HepG2 (cell line): ENCODE data around the gene RABEPK. TPM values are rescaled to one million over a fixed set of nuclear protein-coding genes. Genes with fewer than 3 reads are reported as not detected.

Source experiments
- ATAC-seq: fragments of 200-7000 bp; cut with Tn5 transposase; 3 replicates; pipeline ENCODE4 v1.9.1; 2020; ENCODE audit warnings: mild to moderate bottlenecking, moderate library complexity
- BruUV-seq: library from RNA; stranded (reverse); fragments of 400-500 nt; replicated peaks from 2 replicates; lab custom pipeline; 2021; lab: Mats Ljungman, UMichigan
- CTCF ChIA-PET: fragments of 300-600 bp; formaldehyde crosslinking; extraction: SDS; loops from one replicate; lab custom pipeline; 2021; ENCODE audit warnings: low total read pairs, inconsistent platforms, low intra/inter-chr PET ratio; lab: Yijun Ruan, JAX
- POLR2A ChIA-PET: fragments of 350-600 bp; sonication (Branson Sonifier 250); formaldehyde crosslinking; loops from one replicate; lab custom pipeline; 2020; ENCODE audit warnings: antibody characterized with exemption, inconsistent platforms; lab: Yijun Ruan, JAX
- DNase-seq: peaks from one replicate; pipeline ENCODE4 v3.0.0-alpha.2; 2015; ENCODE audit warnings: low spot score
- FAIRE-seq: peaks from 3 replicates; lab custom pipeline; 2011; peaks lifted over from hg19 to GRCh38; lab: Jason Lieb, UNC
- H2AFZ ChIP-seq: one replicate; pipeline ENCODE4 v1.6.1; 2011; ENCODE audit warnings: low read length, inconsistent platforms
- H3K27ac ChIP-seq: fragments of 300-600 bp; 3 replicates; pipeline ENCODE4 v1.8.0; 2011; ENCODE audit warnings: mixed run types, mild to moderate bottlenecking, mixed read lengths, low read length, inconsistent platforms; ENCODE audit not compliant: insufficient read depth; ENCODE audit errors: extremely low read length
- H3K27me3 ChIP-seq, 2 experiments: fragments of 200-600 bp in 1 of 2; 2 replicates in 1 of 2; 3 replicates in 1 of 2; pipeline versions ENCODE4 v1.6.0 to v1.8.0; 2011; ENCODE audit warnings: low read length in 2 of 2, mild to moderate bottlenecking in 2 of 2, moderate library complexity in 2 of 2, inconsistent platforms in 1 of 2; ENCODE audit not compliant: insufficient read depth in 2 of 2, control insufficient read depth in 1 of 2
- H3K36me3 ChIP-seq, 2 experiments: fragments of 200-600 bp in 1 of 2; replicated peaks in 1 of 2; 2 replicates in 1 of 2; 3 replicates in 1 of 2; pipeline versions ENCODE4 v1.5.1 to v1.8.0; 2011; ENCODE audit warnings: low read length in 2 of 2, inconsistent platforms in 1 of 2; ENCODE audit not compliant: insufficient read depth in 2 of 2, control insufficient read depth in 1 of 2
- H3K4me1 ChIP-seq: 2 replicates; pipeline ENCODE4 v1.5.1; 2012; ENCODE audit warnings: low read length, inconsistent platforms; ENCODE audit not compliant: insufficient read depth
- H3K4me2 ChIP-seq: 2 replicates; pipeline ENCODE4 v1.6.0; 2011; ENCODE audit warnings: low read depth, low read length, inconsistent platforms
- H3K4me3 ChIP-seq, 3 experiments: fragments of 200-600 bp in 1 of 3; sonication (generic), shearing (Covaris generic) in 1 of 3; replicated peaks in 1 of 3; 2 replicates each; pipeline ENCODE4 v1.5.1; 2011 to 2016; ENCODE audit warnings: low read length in 3 of 3, inconsistent platforms in 2 of 3, low read depth in 2 of 3, mild to moderate bottlenecking in 2 of 3, control low read depth in 1 of 3, mixed read lengths in 1 of 3; ENCODE audit not compliant: insufficient read depth in 1 of 3
- H3K79me2 ChIP-seq: one replicate; pipeline ENCODE4 v1.6.1; 2011; ENCODE audit warnings: low read length, inconsistent platforms; ENCODE audit not compliant: insufficient read depth
- H3K9ac ChIP-seq: 2 replicates; pipeline ENCODE4 v1.6.0; 2011; ENCODE audit warnings: mild to moderate bottlenecking, low read depth, low read length, inconsistent platforms; ENCODE audit not compliant: insufficient read depth
- H3K9me3 ChIP-seq: 2 replicates; pipeline ENCODE4 v1.5.1; 2012; ENCODE audit warnings: mild to moderate bottlenecking, low read length
- H4K20me1 ChIP-seq: 2 replicates; pipeline ENCODE4 v1.6.0; 2011; ENCODE audit warnings: inconsistent platforms, mild to moderate bottlenecking, low read length, moderate library complexity; ENCODE audit not compliant: insufficient read depth
- ARID2 ChIP-seq: sonication (generic); formaldehyde crosslinking; IDR thresholded peaks from 2 replicates; pipeline ENCODE4 v1.8.1; 2022; ENCODE audit warnings: mild to moderate bottlenecking, missing genetic modification reagents, borderline replicate concordance
- FOXP1 ChIP-seq, 2 experiments: fragments of 450-650 bp in 1 of 2; IDR thresholded peaks; 2 replicates each; pipeline ENCODE4 v1.6.1; 2017 to 2018; ENCODE audit warnings: antibody characterized with exemption in 1 of 2
- NFKBIZ ChIP-seq: IDR thresholded peaks from 2 replicates; pipeline ENCODE4 v1.6.1; 2018; ENCODE audit warnings: missing genetic modification reagents, missing compliant biosample characterization
- NONO ChIP-seq, 2 experiments: fragments of 450-650 bp in 1 of 2; sonication (generic) in 1 of 2; formaldehyde crosslinking in 1 of 2; IDR thresholded peaks in 1 of 2; conservative IDR thresholded peaks in 1 of 2; 2 replicates each; pipeline versions ENCODE4 v1.6.1 to v1.8.0; 2017 to 2022; ENCODE audit warnings: mild to moderate bottlenecking in 1 of 2, missing genetic modification reagents in 1 of 2, moderate library complexity in 1 of 2
- PHF20 ChIP-seq: sonication (generic); formaldehyde crosslinking; IDR thresholded peaks from 2 replicates; pipeline ENCODE4 v1.5.0; 2020; ENCODE audit warnings: mild to moderate bottlenecking, missing genetic modification reagents
- POLR2AphosphoS5 ChIP-seq: IDR thresholded peaks from 2 replicates; pipeline ENCODE4 v1.6.1; 2012; ENCODE audit warnings: low read depth, low read length
- ZMYM2 ChIP-seq: sonication (generic); formaldehyde crosslinking; IDR thresholded peaks from 2 replicates; pipeline ENCODE4 v1.8.0; 2022; ENCODE audit warnings: mild to moderate bottlenecking, missing genetic modification reagents
- ZNF441 ChIP-seq: sonication (generic); formaldehyde crosslinking; IDR thresholded peaks from 2 replicates; pipeline ENCODE4 v1.7.0; 2021; ENCODE audit warnings: missing genetic modification reagents, borderline replicate concordance
- ZNF563 ChIP-seq: sonication (generic); formaldehyde crosslinking; IDR thresholded peaks from 2 replicates; pipeline ENCODE4 v1.8.0; 2022; ENCODE audit warnings: mild to moderate bottlenecking, moderate library complexity, missing genetic modification reagents
- ZNF652 ChIP-seq: IDR thresholded peaks from 2 replicates; pipeline ENCODE4 v1.6.1; 2016; ENCODE audit warnings: low read depth, borderline replicate concordance
- WGBS: methylation state at CpG from one replicate; pipeline ENCODE4 v1.1.6; 2017; ENCODE audit warnings: low lambda C conversion rate; 5-methylcytosine and 5-hydroxymethylcytosine counted together
- in situ Hi-C: cut with HindIII; loops from 2 replicates; pipeline ENCODE4 v1.10.0; 2017; ENCODE audit warnings: low pct_unique_long_range_greater_than_20kb; ENCODE audit not compliant: extremely low pct_ligation_motif_present
- intact Hi-C: fragments of 100-400 bp; cut with micrococcal nuclease; formaldehyde crosslinking; loops from one replicate; pipeline ENCODE4 v1.10.0; 2022; ENCODE audit not compliant: unreplicated experiment
- polyA plus RNA-seq, 8 experiments: library from polyadenylated mRNA; depleted of rRNA in 3 of 8; stranded (reverse) in 7 of 8; unstranded in 1 of 8; fragments of >200 nt; fragmentation: Illumina TruSeq in 4 of 8; extraction: Trizol in 4 of 8; gene quantifications; 2 replicates each; pipeline versions ENCODE4 v1.2.1 to v1.2.3, GENCODE V29; 2011 to 2016; ENCODE audit warnings: low read depth in 4 of 8, missing spikeins in 1 of 8, mixed read lengths in 1 of 8; ENCODE audit not compliant: insufficient read depth in 1 of 8
- total RNA-seq, 5 experiments: library from RNA; depleted of rRNA; stranded (reverse); fragments of >200 nt; fragmentation: Illumina TruSeq; extraction: Trizol; gene quantifications; 2 replicates each; pipeline ENCODE4 v1.2.3, GENCODE V29; 2016; ENCODE audit warnings: low read depth in 1 of 5
- TF ChIP-seq, protein P1 (sequence below), 2 experiments: sonication (generic) in 1 of 2; formaldehyde crosslinking in 1 of 2; IDR thresholded peaks; 2 replicates each; pipeline versions ENCODE4 v1.4.0 to v1.6.1; 2016 to 2020; ENCODE audit warnings: borderline replicate concordance in 1 of 2, low read depth in 1 of 2, mild to moderate bottlenecking in 1 of 2, missing genetic modification reagents in 1 of 2
- TF ChIP-seq, protein P2 (sequence below): sonication (generic); formaldehyde crosslinking; IDR thresholded peaks from 2 replicates; pipeline ENCODE4 v1.4.0; 2020; ENCODE audit warnings: low read depth, mild to moderate bottlenecking, missing genetic modification reagents

Gene RABEPK
- total and polyA plus RNA-seq, 2 of the 13 experiments (the other 11 are each of a cell fraction or from before 2014, with no cell fraction given) = 75.5 to 90.0 TPM

DNA sequence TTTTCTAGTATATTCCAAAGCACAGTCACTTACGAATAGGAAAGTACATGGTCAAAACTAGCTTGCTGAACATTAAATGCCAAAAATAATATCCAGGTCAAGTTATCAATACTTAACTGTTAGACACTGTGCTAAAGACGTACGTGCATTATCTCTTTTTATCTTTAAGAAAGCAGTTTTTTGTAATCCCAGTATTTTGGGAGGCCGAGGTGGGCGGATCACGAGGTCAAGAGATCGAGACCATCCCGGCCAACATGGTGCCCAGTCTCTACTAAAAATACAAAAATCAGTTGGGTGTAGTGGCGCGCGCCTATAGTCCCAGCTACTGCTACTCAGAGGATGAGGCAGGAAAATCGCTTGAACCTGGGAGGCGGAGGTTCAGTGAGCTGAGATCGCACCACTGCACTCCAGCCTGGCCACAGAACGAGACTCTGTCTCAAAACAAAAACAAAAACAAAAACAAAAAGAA, 43.5 kb downstream of the RABEPK start:
- in situ Hi-C loops = no loop called here
- Histone ChIP-seq H3K9me3 (no peaks in the 10 kb centered on the region), H2AFZ (no peak overlapping the region), H3K36me3 (peaks cover 0 to 6% of the 10 kb centered on the region in 2 experiments; a peak in 4 of 5 replicates), H4K20me1 (peaks cover 19% of the 10 kb centered on the region), H3K4me2 (no peak overlapping the region), H3K4me1 (peaks cover 31% of the 10 kb centered on the region), H3K27me3 (no peaks in the 10 kb centered on the region; a peak in 1 of 5 replicates), H3K27ac (no peak overlapping the region), H3K9ac (no peak overlapping the region), H3K4me3 (no peak overlapping the region), H3K79me2 (peaks cover 31% of the 10 kb centered on the region)
- FAIRE-seq (no peak), DNase-seq (no peak), ATAC-seq (no peak)
- ChIA-PET POLR2A (interaction anchor here (0.9 to 3.0 kb wide), 3 partner anchors 12 to 18 kb away, joined by 3 to 11 read pairs (median 4); partner anchors contain the start of gene GAPVD1), CTCF (interaction anchor here (0.6 kb wide), 1 partner anchor 131 kb away, joined by 3 read pairs; no protein-coding TSS in a partner anchor)
- 94% methylated on average over 15 of the region's 15 CpGs for WGBS
- intact Hi-C loops = no loop called here
- no TSS peak for BruUV-seq
- no peak for TF ChIP-seq ARID2 (CRISPR knock-in tag)
- no peak for TF ChIP-seq POLR2AphosphoS5
- TF ChIP-seq NFKBIZ = no peak
- no peak for TF ChIP-seq ZNF652
- TF ChIP-seq ZNF441 = no peak
- no peak for TF ChIP-seq NONO (IDR thresholded peaks at IDR 0.05)
- TF ChIP-seq NONO (CRISPR knock-in tag; conservative IDR thresholded peaks at IDR 0.05) = no peak
- TF ChIP-seq ZNF563 (CRISPR knock-in tag) = no peak
- TF ChIP-seq PHF20 (CRISPR knock-in tag) = no peak

DNA sequence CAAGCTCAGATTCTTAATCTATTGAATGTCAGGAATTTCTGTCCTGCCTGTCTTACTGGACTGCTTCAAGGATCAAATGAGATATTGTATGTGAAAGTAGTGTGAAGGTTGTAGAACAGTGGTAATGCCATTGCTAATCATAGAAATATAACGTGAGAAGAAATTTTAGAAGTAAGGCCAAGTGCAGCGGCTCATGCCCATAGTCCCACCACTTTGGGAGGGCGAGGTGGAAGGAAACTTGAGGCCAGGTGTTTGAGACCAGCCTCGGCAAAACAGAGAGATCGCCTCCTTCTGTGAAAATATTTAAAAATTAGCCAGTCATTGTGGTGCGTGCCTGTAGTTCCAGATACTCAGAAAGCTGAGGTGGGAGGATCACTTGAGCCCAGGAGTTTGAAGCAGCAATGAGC, 45.9 kb downstream of the RABEPK start:
- intact Hi-C loops (no loop called here), in situ Hi-C loops (no loop called here)
- no peaks in the 10 kb centered on the region for H4K20me1 ChIP-seq
- no peak overlapping the region for H3K4me3 ChIP-seq
- peaks cover 8% of the 10 kb centered on the region for H3K79me2 ChIP-seq
- H2AFZ ChIP-seq = no peak overlapping the region
- no TSS peak for BruUV-seq
- FAIRE-seq (no peak), DNase-seq (no peak), ATAC-seq (no peak)
- H3K9me3 ChIP-seq = no peaks in the 10 kb centered on the region
- no peak overlapping the region for H3K27ac ChIP-seq
- no peaks in the 10 kb centered on the region for H3K36me3 ChIP-seq
- peaks cover 21% of the 10 kb centered on the region for H3K4me1 ChIP-seq
- CTCF ChIA-PET = no interaction called here
- WGBS = 60% methylated on average over 6 of the region's 6 CpGs
- POLR2A ChIA-PET = interaction anchor here (3.0 kb wide), 1 partner anchor 16 kb away, joined by 11 read pairs; the partner anchor contains the start of gene GAPVD1
- no peaks in the 10 kb centered on the region; a peak in 1 of 5 replicates for H3K27me3 ChIP-seq
- no peak overlapping the region for H3K9ac ChIP-seq
- no peak overlapping the region for H3K4me2 ChIP-seq
- TF ChIP-seq, protein P1, sequence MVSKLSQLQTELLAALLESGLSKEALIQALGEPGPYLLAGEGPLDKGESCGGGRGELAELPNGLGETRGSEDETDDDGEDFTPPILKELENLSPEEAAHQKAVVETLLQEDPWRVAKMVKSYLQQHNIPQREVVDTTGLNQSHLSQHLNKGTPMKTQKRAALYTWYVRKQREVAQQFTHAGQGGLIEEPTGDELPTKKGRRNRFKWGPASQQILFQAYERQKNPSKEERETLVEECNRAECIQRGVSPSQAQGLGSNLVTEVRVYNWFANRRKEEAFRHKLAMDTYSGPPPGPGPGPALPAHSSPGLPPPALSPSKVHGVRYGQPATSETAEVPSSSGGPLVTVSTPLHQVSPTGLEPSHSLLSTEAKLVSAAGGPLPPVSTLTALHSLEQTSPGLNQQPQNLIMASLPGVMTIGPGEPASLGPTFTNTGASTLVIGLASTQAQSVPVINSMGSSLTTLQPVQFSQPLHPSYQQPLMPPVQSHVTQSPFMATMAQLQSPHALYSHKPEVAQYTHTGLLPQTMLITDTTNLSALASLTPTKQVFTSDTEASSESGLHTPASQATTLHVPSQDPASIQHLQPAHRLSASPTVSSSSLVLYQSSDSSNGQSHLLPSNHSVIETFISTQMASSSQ (IDR thresholded peaks at IDR 0.05; ENCODE audit: low read depth) = no peak
- TF ChIP-seq, protein P1 (CRISPR knock-in tag; IDR thresholded peaks at IDR 0.05; ENCODE audit: borderline replicate concordance) = no peak
- TF ChIP-seq FOXP1 (IDR thresholded peaks at IDR 0.05) (no peak), FOXP1 (CRISPR knock-in tag; IDR thresholded peaks at IDR 0.05) (no peak), ZMYM2 (no peak)
- TF ChIP-seq, protein P2, sequence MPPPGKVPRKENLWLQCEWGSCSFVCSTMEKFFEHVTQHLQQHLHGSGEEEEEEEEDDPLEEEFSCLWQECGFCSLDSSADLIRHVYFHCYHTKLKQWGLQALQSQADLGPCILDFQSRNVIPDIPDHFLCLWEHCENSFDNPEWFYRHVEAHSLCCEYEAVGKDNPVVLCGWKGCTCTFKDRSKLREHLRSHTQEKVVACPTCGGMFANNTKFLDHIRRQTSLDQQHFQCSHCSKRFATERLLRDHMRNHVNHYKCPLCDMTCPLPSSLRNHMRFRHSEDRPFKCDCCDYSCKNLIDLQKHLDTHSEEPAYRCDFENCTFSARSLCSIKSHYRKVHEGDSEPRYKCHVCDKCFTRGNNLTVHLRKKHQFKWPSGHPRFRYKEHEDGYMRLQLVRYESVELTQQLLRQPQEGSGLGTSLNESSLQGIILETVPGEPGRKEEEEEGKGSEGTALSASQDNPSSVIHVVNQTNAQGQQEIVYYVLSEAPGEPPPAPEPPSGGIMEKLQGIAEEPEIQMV (CRISPR knock-in tag) = no peak
